Measurements from ENCODE around the gene RASA2. TPM values are rescaled to one million over a fixed set of nuclear protein-coding genes. Genes with fewer than 3 reads are reported as not detected.

Gene RASA2
- total and polyA plus RNA-seq, 2 of the 4 experiments (the other 2 are of a cell fraction) = 6.1 to 14.0 TPM

DNA sequence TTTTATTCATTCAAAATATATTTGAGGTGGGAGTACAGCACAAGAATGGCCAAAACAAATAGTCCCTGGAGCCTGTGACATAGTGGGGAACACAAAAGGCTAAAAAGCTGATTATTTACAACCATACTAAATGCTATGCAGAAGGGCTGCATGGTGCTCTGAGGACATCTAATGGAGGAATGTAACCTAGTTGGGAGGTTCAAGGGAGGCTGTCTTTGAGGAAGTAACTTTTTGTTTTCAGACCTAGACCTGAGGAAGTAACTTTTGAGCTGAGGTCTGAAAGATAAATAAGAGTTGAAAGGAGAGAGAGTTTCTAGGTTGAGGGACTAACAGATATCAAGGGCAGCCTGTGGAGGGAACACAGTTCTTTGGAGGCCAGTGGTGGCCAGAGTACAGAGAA lies 34.8 kb upstream of the RASA2 start (continued):
- no peak for TF ChIP-seq USF2 (IDR thresholded peaks at IDR 0.05; ENCODE audit: low read depth, low read length)

GRCh38 chr3:141452773-141453172 lies 34.1 kb upstream of the RASA2 start:
- Histone ChIP-seq H3K9ac (ENCODE audit: low read depth, low read length) (no peak overlapping the region; the same call in 1 of the 2 replicates), H3K36me3 (ENCODE audit: control insufficient read depth, insufficient read depth, low read length) (no peaks in the 10 kb centered on the region), H2AFZ (replicated peaks; ENCODE audit: low read length, poor library complexity) (no peak overlapping the region), H4K8ac (ENCODE audit: low read depth in 2 of 2, low read length in 2 of 2) (peak overlapping the region in 1 of 2 experiments; percentile 87; a peak in 3 of 4 replicates), H3K18ac (ENCODE audit: low read depth, low read length) (peak overlapping the region; percentile 19; the same call in 1 of the 2 replicates), H3K4me3 (ENCODE audit: insufficient read depth, low read depth, low read length) (no peak overlapping the region), H2AK9ac (replicated peaks; ENCODE audit: low read depth, low read length, poor library complexity) (no peak overlapping the region), H4K5ac (ENCODE audit: low read depth, low read length) (peak overlapping the region; percentile 59; the same call in 1 of the 2 replicates), H3K4me2 (ENCODE audit: low read depth, low read length) (no peak overlapping the region), H4K91ac (ENCODE audit: insufficient read depth, low read depth, low read length) (peak overlapping the region; percentile 61), H2AK5ac (ENCODE audit: low read depth, low read length) (peak overlapping the region; percentile 20), H3K14ac (replicated peaks; ENCODE audit: low read depth, low read length) (peak overlapping the region; percentile 20), H3K4me1 (ENCODE audit: control insufficient read depth, insufficient read depth, low read length) (peaks cover 24% of the 10 kb centered on the region), H2BK120ac (ENCODE audit: low read depth, low read length) (peak overlapping the region; percentile 84), H4K20me1 (ENCODE audit: insufficient read depth, low read length) (no peaks in the 10 kb centered on the region), H3K79me1 (ENCODE audit: low read depth in 1 of 2, low read length in 2 of 2) (peaks cover 15 to 41% of the 10 kb centered on the region in 2 experiments; a peak in 3 of 4 replicates), H3K27ac (ENCODE audit: insufficient read depth, low read length) (no peak overlapping the region), H3K56ac (ENCODE audit: extremely low read depth, insufficient read depth, low read length) (no peak overlapping the region), H3K9me1 (ENCODE audit: insufficient read depth, low read length) (peaks cover 30% of the 10 kb centered on the region), H2BK5ac (ENCODE audit: low read depth, low read length, poor library complexity, severe bottlenecking) (peak overlapping the region; percentile 89), H3K9me3 (ENCODE audit: control insufficient read depth, insufficient read depth, low read length) (no peaks in the 10 kb centered on the region), H3K23ac (ENCODE audit: low read depth, low read length) (peak overlapping the region; percentile 21; the same call in 1 of the 2 replicates), H2BK15ac (ENCODE audit: low read depth, low read length) (peak overlapping the region; percentile 38; the same call in 1 of the 3 replicates), H3K4ac (ENCODE audit: low read depth, low read length) (peak overlapping the region; percentile 85; the same call in 1 of the 2 replicates), H3K27me3 (ENCODE audit: control insufficient read depth, insufficient read depth, low read length) (no peaks in the 10 kb centered on the region), H2BK20ac (ENCODE audit: low read depth, low read length) (peak overlapping the region; percentile 54)
- no peak for DNase-seq
- ChIA-PET POLR2A (ENCODE audit: unreplicated experiment) (interaction anchor here (0.7 to 1.2 kb wide), 3 partner anchors 12 to 150 kb away, joined by 3 to 6 read pairs (median 5); no protein-coding TSS in a partner anchor), CTCF (interaction anchor here (0.6 to 3.5 kb wide), 23 partner anchors 10 to 221 kb away, joined by 3 to 26 read pairs (median 5); partner anchors contain the start of gene PXYLP1)
- TF ChIP-seq POLR2A (IDR thresholded peaks at IDR 0.05; ENCODE audit: low read depth, low read length) = no peak
- no peak for TF ChIP-seq NFE2L2 (IDR thresholded peaks at IDR 0.05; ENCODE audit: low read depth, low read length)
- TF ChIP-seq RAD21 (IDR thresholded peaks at IDR 0.05; ENCODE audit: low read length) = no peak
- no peak for TF ChIP-seq FOS (IDR thresholded peaks at IDR 0.05; ENCODE audit: low read depth, low read length)
- no peak for TF ChIP-seq USF2 (IDR thresholded peaks at IDR 0.05; ENCODE audit: low read depth, low read length)
- TF ChIP-seq RCOR1 (IDR thresholded peaks at IDR 0.05; ENCODE audit: insufficient replicate concordance, low read length) = no peak
- no peak for TF ChIP-seq CEBPB (IDR thresholded peaks at IDR 0.05; ENCODE audit: low read depth, low read length)
- no peak for TF ChIP-seq MAFK (IDR thresholded peaks at IDR 0.05; ENCODE audit: low read depth, low read length)
- no peak for TF ChIP-seq RFX5 (IDR thresholded peaks at IDR 0.05; ENCODE audit: low read depth, low read length)
- TF ChIP-seq, protein P1, sequence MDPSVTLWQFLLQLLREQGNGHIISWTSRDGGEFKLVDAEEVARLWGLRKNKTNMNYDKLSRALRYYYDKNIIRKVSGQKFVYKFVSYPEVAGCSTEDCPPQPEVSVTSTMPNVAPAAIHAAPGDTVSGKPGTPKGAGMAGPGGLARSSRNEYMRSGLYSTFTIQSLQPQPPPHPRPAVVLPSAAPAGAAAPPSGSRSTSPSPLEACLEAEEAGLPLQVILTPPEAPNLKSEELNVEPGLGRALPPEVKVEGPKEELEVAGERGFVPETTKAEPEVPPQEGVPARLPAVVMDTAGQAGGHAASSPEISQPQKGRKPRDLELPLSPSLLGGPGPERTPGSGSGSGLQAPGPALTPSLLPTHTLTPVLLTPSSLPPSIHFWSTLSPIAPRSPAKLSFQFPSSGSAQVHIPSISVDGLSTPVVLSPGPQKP (IDR thresholded peaks at IDR 0.05; ENCODE audit: borderline replicate concordance, low read depth, low read length) = no peak
- no peak for TF ChIP-seq MXI1 (IDR thresholded peaks at IDR 0.05; ENCODE audit: borderline replicate concordance, low read depth, low read length)
- no peak for TF ChIP-seq SMC3 (IDR thresholded peaks at IDR 0.05; ENCODE audit: low read depth, low read length)
- in situ Hi-C loops (cut with MboI; ENCODE audit: low sequenced_read_pairs) (loop anchor here (5.0 to 10.0 kb wide), 2 partner anchors 95 to 448 kb away; no protein-coding TSS in a partner anchor), dilution Hi-C loops (cut with HindIII; ENCODE audit: low sequenced_read_pairs, unreplicated experiment) (no loop called here), intact Hi-C loops (cut with micrococcal nuclease) (loop anchor here (1.0 to 2.0 kb wide), 5 partner anchors 68 to 260 kb away; partner anchors contain the start of gene PXYLP1)
- no peak for ATAC-seq (ENCODE audit: low read depth)
- BruUV-seq (replicated peaks) = no TSS peak
- WGBS, 2 experiments (ENCODE audit: extremely low coverage in 2 of 2, insufficient read length in 1 of 2) = no CpG with 5 or more reads among the region's 1 CpG
